PC-3 (cell line): ENCODE measurements around the gene CHTOP. TPM values are rescaled to one million over a fixed set of nuclear protein-coding genes. Genes with fewer than 3 reads are reported as not detected.

Experiments
- ATAC-seq: fragments of 200-7000 bp; cut with Tn5 transposase; 2 replicates; pipeline ENCODE4 v1.9.1; 2020; ENCODE audit warnings: mild to moderate bottlenecking, moderate library complexity
- BruUV-seq: library from RNA; stranded (reverse); fragments of 400-500 nt; replicated peaks from 2 replicates; lab custom pipeline; 2021; lab: Mats Ljungman, UMichigan
- CTCF ChIA-PET: fragments of 300-600 bp; sonication (Branson Sonifier 250); formaldehyde crosslinking; loops from one replicate; lab custom pipeline; 2022; ENCODE audit warnings: antibody characterized with exemption; lab: Charles Lee
- POLR2A ChIA-PET: fragments of 300-600 bp; sonication (Branson Sonifier 250); formaldehyde crosslinking; loops from one replicate; lab custom pipeline; 2022; ENCODE audit warnings: antibody characterized with exemption; ENCODE audit not compliant: unreplicated experiment; lab: Charles Lee
- DNase-seq: peaks from one replicate; pipeline ENCODE4 v3.0.0-alpha.2; 2015
- H2AFZ ChIP-seq: fragments of 300-600 bp; sonication (generic); 2 replicates; pipeline ENCODE4 v1.6.0; 2016; ENCODE audit warnings: antibody characterized with exemption, low read length
- H3F3A ChIP-seq: fragments of 300-600 bp; sonication (generic); one replicate; pipeline ENCODE4 v1.6.0; 2017; ENCODE audit warnings: antibody characterized with exemption, low read length, control low read depth, mild to moderate bottlenecking; ENCODE audit not compliant: unreplicated experiment
- H3K27ac ChIP-seq: fragments of 300-600 bp; sonication (generic); 2 replicates; pipeline ENCODE4 v1.5.1; 2016; ENCODE audit warnings: mild to moderate bottlenecking, low read length
- H3K27me3 ChIP-seq: fragments of 300-600 bp; sonication (generic); 2 replicates; pipeline ENCODE4 v1.6.1; 2016; ENCODE audit warnings: low read length, mixed read lengths
- H3K36me3 ChIP-seq: fragments of 300-600 bp; sonication (generic); 2 replicates; pipeline ENCODE4 v1.6.1; 2016; ENCODE audit warnings: low read depth, mixed run types, low read length, mixed read lengths
- H3K4me1 ChIP-seq: fragments of 300-600 bp; sonication (generic); 2 replicates; pipeline ENCODE4 v1.5.1; 2016; ENCODE audit warnings: low read length; ENCODE audit not compliant: insufficient read depth
- H3K4me2 ChIP-seq: fragments of 300-600 bp; sonication (generic); 2 replicates; pipeline ENCODE4 v1.6.0; 2016; ENCODE audit warnings: low read length
- H3K4me3 ChIP-seq: fragments of 300-600 bp; sonication (generic); 2 replicates; pipeline ENCODE4 v1.5.1; 2016; ENCODE audit warnings: mild to moderate bottlenecking, low read length, mixed read lengths
- H3K79me2 ChIP-seq: fragments of 300-600 bp; sonication (generic); 2 replicates; pipeline ENCODE4 v1.6.1; 2017; ENCODE audit warnings: low read length, mixed read lengths
- H3K9ac ChIP-seq: fragments of 300-600 bp; sonication (generic); 2 replicates; pipeline ENCODE4 v1.6.0; 2016; ENCODE audit warnings: mild to moderate bottlenecking, low read length
- H3K9me2 ChIP-seq: fragments of 300-600 bp; sonication (generic); replicated peaks from 2 replicates; pipeline ENCODE4 v1.6.1; 2016; ENCODE audit warnings: mixed run types, low read length, mixed read lengths
- H3K9me3 ChIP-seq: fragments of 300-600 bp; sonication (generic); 2 replicates; pipeline ENCODE4 v1.6.1; 2016; ENCODE audit warnings: low read length, mixed read lengths
- H4K20me1 ChIP-seq: fragments of 300-600 bp; sonication (generic); 2 replicates; pipeline ENCODE4 v1.6.1; 2016; ENCODE audit warnings: low read length, mixed read lengths
- EZH2 ChIP-seq: fragments of 300-600 bp; sonication (generic); IDR thresholded peaks from one replicate; pipeline ENCODE4 v1.6.1; 2017; ENCODE audit warnings: antibody characterized with exemption, mild to moderate bottlenecking, low read length; ENCODE audit not compliant: unreplicated experiment
- EZH2phosphoT487 ChIP-seq: fragments of 300-600 bp; sonication (generic); IDR thresholded peaks from 2 replicates; pipeline ENCODE4 v1.6.1; 2018; ENCODE audit warnings: mild to moderate bottlenecking, antibody characterized with exemption, low read length, borderline replicate concordance
- intact Hi-C: fragments of 100-400 bp; cut with micrococcal nuclease; formaldehyde crosslinking; loops from 2 replicates; pipeline ENCODE4 v1.9.0; 2023
- total RNA-seq: library from RNA; depleted of rRNA; stranded (reverse); fragments of >200 nt; gene quantifications from 2 replicates; pipeline ENCODE4 v1.2.3, GENCODE V29; 2014
- TF ChIP-seq, protein P1 (sequence below): fragments of 300-600 bp; sonication (generic); conservative IDR thresholded peaks from 2 replicates; pipeline ENCODE4 v1.5.1; 2017; ENCODE audit warnings: antibody characterized with exemption, low read depth, mild to moderate bottlenecking, low read length

The CHTOP gene
- total RNA-seq, 1 experiment from 2014 or later = 101 TPM

GRCh38 chr1:153655333-153655732 is 21.5 kb downstream of the CHTOP start:
- H3F3A ChIP-seq = no peaks in the 10 kb centered on the region
- H3K27ac ChIP-seq = no peak overlapping the region
- ATAC-seq (no peak), DNase-seq (no peak)
- CTCF ChIA-PET = no interaction called here
- H3K9me2 ChIP-seq = no peaks in the 10 kb centered on the region
- H3K27me3 ChIP-seq = no peaks in the 10 kb centered on the region
- peaks cover 13% of the 10 kb centered on the region for H3K79me2 ChIP-seq
- no peak overlapping the region for H3K4me2 ChIP-seq
- no peaks in the 10 kb centered on the region for H4K20me1 ChIP-seq
- H3K4me3 ChIP-seq = no peak overlapping the region
- no peaks in the 10 kb centered on the region for H3K36me3 ChIP-seq
- intact Hi-C loops = no loop called here
- no peaks in the 10 kb centered on the region for H3K9me3 ChIP-seq
- BruUV-seq = no TSS peak
- POLR2A ChIA-PET = interaction anchor here (0.6 kb wide), 1 partner anchor 29 kb away, joined by 4 read pairs; no protein-coding TSS in a partner anchor
- peaks cover 23% of the 10 kb centered on the region for H3K4me1 ChIP-seq
- TF ChIP-seq EZH2 (no peak), EZH2phosphoT487 (no peak)
- TF ChIP-seq, protein P1, sequence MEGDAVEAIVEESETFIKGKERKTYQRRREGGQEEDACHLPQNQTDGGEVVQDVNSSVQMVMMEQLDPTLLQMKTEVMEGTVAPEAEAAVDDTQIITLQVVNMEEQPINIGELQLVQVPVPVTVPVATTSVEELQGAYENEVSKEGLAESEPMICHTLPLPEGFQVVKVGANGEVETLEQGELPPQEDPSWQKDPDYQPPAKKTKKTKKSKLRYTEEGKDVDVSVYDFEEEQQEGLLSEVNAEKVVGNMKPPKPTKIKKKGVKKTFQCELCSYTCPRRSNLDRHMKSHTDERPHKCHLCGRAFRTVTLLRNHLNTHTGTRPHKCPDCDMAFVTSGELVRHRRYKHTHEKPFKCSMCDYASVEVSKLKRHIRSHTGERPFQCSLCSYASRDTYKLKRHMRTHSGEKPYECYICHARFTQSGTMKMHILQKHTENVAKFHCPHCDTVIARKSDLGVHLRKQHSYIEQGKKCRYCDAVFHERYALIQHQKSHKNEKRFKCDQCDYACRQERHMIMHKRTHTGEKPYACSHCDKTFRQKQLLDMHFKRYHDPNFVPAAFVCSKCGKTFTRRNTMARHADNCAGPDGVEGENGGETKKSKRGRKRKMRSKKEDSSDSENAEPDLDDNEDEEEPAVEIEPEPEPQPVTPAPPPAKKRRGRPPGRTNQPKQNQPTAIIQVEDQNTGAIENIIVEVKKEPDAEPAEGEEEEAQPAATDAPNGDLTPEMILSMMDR = no peak
- no peak overlapping the region for H2AFZ ChIP-seq
- H3K9ac ChIP-seq = no peak overlapping the region

GRCh38 chr1:153658400-153659174 is 24.7 kb downstream of the CHTOP start, which contains the start of gene SNAPIN:
Gene SNAPIN (plus strand): TSS chr1:153658703. CDS start chr1:153658744, 41 bp downstream.
- H3F3A ChIP-seq = peaks cover 15% of the 10 kb centered on the region
- H3K27me3 ChIP-seq = no peaks in the 10 kb centered on the region
- ATAC-seq = peak; percentile 93
- no peaks in the 10 kb centered on the region for H4K20me1 ChIP-seq
- H3K79me2 ChIP-seq = peaks cover 13% of the 10 kb centered on the region
- no peaks in the 10 kb centered on the region for H3K9me2 ChIP-seq
- TF ChIP-seq EZH2phosphoT487 = no peak
- TF ChIP-seq, protein P1 = no peak; the same call in 1 of the 2 replicates
- TF ChIP-seq EZH2 = no peak
- intact Hi-C loops = loop anchor here (2.0 kb wide), 1 partner anchor 24 kb away; the partner anchor contains the start of gene CHTOP
- peaks cover 14% of the 10 kb centered on the region; the same call in 1 of the 2 replicates for H3K4me1 ChIP-seq
- peak within 1 kb of the TSS; percentile 89 for H3K4me3 ChIP-seq
- H3K9ac ChIP-seq = peak within 1 kb of the TSS; percentile 90
- peak; percentile 92 for DNase-seq
- peak within 1 kb of the TSS; percentile 96 for H3K4me2 ChIP-seq
- ChIA-PET CTCF (no interaction called here), POLR2A (interaction anchor here (0.6 to 0.7 kb wide), 2 partner anchors 20 to 69 kb away, joined by 3 to 8 read pairs; partner anchors contain the start of gene INTS3)
- BruUV-seq = TSS peak; percentile 75
- peaks cover 28% of the 10 kb centered on the region for H3K36me3 ChIP-seq
- peak within 1 kb of the TSS; percentile 91 for H2AFZ ChIP-seq
- H3K27ac ChIP-seq = peak within 1 kb of the TSS; percentile 62
- no peaks in the 10 kb centered on the region for H3K9me3 ChIP-seq
